Keratinocyte (primary cell): Measurements from ENCODE around the gene NCK1.

ENCODE experiments used
- EZH2 ChIP-seq: IDR thresholded peaks from one replicate; pipeline ENCODE4 v1.6.1; 2012; ENCODE audit warnings: inconsistent platforms, mild to moderate bottlenecking, low read length, moderate library complexity
- TF ChIP-seq, protein P1 (sequence below), 3 experiments: IDR thresholded peaks in 1 of 3; conservative IDR thresholded peaks in 1 of 3; optimal IDR thresholded peaks in 1 of 3; 2 replicates in 2 of 3; 3 replicates in 1 of 3; pipeline versions ENCODE3 to v1.5.1; 2011; ENCODE audit warnings: low read length in 3 of 3, mild to moderate bottlenecking in 3 of 3, moderate library complexity in 2 of 3, control low read depth in 1 of 3, inconsistent platforms in 1 of 3; ENCODE audit not compliant: insufficient read depth in 2 of 3; ENCODE audit errors: extremely low read depth in 1 of 3

DNA sequence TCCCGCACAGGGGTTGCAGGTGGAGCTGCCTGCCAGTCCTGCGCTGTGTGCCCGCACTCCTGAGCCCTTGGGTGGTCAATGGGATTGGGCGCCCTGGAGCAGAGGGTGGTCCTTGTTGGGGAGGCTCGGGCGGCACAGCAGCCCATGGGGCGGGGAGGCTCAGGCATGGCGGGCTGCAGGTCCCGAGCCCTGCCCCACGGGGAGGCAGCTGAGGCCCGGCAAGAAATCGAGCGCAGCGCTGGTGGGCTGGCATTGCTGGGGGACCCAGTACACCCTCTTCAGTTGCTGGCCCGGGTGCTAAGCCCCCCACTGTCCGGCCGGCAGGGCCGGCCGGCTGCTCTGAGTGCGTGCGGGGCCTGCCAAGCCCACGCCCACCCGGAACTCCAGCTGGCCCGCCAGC lies 27.9 kb downstream of the NCK1 start:
- TF ChIP-seq, protein P1, sequence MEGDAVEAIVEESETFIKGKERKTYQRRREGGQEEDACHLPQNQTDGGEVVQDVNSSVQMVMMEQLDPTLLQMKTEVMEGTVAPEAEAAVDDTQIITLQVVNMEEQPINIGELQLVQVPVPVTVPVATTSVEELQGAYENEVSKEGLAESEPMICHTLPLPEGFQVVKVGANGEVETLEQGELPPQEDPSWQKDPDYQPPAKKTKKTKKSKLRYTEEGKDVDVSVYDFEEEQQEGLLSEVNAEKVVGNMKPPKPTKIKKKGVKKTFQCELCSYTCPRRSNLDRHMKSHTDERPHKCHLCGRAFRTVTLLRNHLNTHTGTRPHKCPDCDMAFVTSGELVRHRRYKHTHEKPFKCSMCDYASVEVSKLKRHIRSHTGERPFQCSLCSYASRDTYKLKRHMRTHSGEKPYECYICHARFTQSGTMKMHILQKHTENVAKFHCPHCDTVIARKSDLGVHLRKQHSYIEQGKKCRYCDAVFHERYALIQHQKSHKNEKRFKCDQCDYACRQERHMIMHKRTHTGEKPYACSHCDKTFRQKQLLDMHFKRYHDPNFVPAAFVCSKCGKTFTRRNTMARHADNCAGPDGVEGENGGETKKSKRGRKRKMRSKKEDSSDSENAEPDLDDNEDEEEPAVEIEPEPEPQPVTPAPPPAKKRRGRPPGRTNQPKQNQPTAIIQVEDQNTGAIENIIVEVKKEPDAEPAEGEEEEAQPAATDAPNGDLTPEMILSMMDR (optimal IDR thresholded peaks at IDR 0.05 in 1 of 3, IDR thresholded peaks at IDR 0.05 in 1 of 3, conservative IDR thresholded peaks at IDR 0.05 in 1 of 3; ENCODE audit: extremely low read depth in 1 of 3, insufficient read depth in 2 of 3, low read length in 3 of 3) = no peak
- no peak for TF ChIP-seq EZH2
